Fibroblast of mammary gland (primary cell): ENCODE data around the gene HBEGF.
A peak's percentile ranks its signal among the peaks of the same experiment; 100 is the strongest.

Experiments
- DNase-seq: peaks from one replicate; pipeline ENCODE4 v3.0.0-alpha.2; 2010; ENCODE audit warnings: low read depth
- H3K4me3 ChIP-seq: 2 replicates; pipeline ENCODE4 v1.5.1; 2011; ENCODE audit warnings: low read depth, mild to moderate bottlenecking, low read length, moderate library complexity; ENCODE audit not compliant: control insufficient read depth
- CTCF ChIP-seq: conservative IDR thresholded peaks from 2 replicates; pipeline ENCODE4 v1.5.1; 2011; ENCODE audit warnings: low read depth, low read length, inconsistent platforms; ENCODE audit not compliant: control insufficient read depth, insufficient read depth

HBEGF gene

GRCh38 chr5:140311011-140311467 is 35.4 kb downstream of the HBEGF start:
- TF ChIP-seq CTCF: no peak
- DNase-seq: peak; percentile 94
- H3K4me3 ChIP-seq: no peak overlapping the region

DNA sequence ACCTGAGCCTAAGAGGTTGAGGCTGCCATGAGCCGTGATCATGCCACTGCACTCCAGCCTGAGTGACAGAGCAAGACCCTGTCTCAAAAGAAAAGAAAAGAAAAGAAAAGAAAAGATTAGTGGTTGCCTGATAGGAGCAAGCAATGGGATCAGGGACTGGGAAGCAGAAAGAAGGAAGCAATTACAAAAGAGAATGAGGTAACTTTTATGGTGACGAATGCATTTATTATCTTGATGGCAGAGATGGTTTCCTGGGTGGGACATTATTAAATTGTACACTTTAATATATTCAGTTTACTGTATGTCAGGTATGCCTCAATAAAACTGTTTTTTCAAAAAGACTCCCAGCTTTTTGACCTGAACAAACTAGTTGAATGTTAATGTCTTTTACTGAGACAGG is 36.0 kb downstream of the HBEGF start:
- DNase-seq: no peak
- no peak for TF ChIP-seq CTCF
- no peak overlapping the region for H3K4me3 ChIP-seq

DNA sequence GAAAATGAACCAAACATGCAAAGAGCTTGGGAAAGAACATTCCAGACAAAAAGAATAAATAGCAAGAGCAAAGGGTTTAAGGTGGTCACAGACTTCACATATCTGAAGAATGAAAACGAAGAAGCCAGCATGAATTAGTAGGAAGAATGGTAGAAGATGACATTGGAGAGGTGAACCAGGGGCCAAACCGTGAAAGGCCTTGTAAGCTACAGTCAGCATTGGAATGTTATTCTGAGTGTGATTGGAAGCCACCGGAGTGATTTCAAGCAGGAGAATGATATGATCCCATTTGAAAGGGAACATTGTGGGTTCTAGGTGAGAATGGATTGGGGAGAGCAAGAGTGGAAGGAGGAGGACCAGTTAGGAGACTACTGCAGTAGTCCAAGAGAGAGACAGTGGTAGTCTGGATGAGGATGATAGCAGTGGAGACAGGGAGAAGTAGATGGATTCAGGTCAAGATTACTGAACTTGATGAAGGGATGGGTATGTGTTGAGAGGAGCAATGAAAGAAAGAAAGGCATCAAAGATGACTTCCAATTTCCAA is 36.6 kb downstream of the HBEGF start:
- no peak overlapping the region for H3K4me3 ChIP-seq
- DNase-seq: no peak
- no peak for TF ChIP-seq CTCF

DNA sequence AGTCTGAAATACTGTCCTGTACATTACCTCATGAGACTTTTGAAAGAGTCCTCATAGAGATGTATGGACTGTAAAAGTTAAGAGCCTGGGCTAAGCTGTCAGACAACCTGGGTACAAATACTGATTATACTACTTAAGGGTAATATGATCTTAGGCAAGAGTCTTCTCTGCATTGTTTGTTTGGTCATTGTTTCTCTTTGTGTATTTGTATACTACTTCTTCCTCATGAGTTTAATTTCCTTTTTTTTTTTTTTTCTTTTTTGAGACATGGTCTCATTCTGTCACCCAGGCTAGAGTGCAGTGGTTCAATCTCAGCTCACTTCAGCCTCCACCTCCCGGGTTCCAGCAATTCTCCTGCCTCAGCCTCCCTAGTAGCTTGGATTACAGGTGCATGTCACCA is 40.9 kb downstream of the HBEGF start:
- H3K4me3 ChIP-seq: no peak overlapping the region
- DNase-seq: no peak

GRCh38 chr5:140303966-140304365 is 42.4 kb downstream of the HBEGF start:
- H3K4me3 ChIP-seq: no peak overlapping the region
- no peak for TF ChIP-seq CTCF
- peak; percentile 40 for DNase-seq

More for the DNA sequence above, 40.9 kb downstream of the HBEGF start:
- TF ChIP-seq CTCF: no peak

GRCh38 chr5:140302786-140303639 is 43.4 kb downstream of the HBEGF start, which contains the start of gene PFDN1:
PFDN1 (minus strand) TSS chr5:140303101; CDS start chr5:140303073, 28 bp downstream.
- peak within 1 kb of the TSS; percentile 95 for H3K4me3 ChIP-seq
- no peak for TF ChIP-seq CTCF
- DNase-seq: peak; percentile 93

DNA sequence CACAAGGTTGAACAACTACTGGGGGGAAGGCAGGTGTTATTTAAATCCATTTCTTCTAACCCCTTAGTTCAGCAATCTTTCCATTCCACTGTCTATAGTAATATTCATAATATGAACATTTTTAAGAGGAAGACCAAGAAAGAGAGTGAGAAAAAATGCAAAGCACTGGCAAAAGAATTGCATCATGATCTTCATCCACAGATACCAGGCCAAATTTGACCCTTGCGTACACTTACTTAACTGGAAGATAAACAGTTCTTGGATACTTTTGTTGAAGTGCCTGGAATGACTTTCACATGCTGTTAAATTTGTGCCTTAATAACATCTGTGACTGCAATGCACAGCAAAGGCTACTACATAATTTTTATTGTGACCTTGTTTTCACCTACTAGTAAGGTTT is 45.3 kb downstream of the HBEGF start:
- no peak overlapping the region for H3K4me3 ChIP-seq
- no peak for TF ChIP-seq CTCF
- no peak for DNase-seq
